Transverse colon (tissue), 4 donors: ENCODE data around the gene EYS.
A peak's percentile ranks its signal among the peaks of the same experiment; 100 is the strongest.

ENCODE experiments used
- CTCF ChIP-seq, 5 experiments: fragments of 200-600 bp in 3 of 5; fragments of 450-650 bp in 2 of 5; sonication (generic) in 3 of 5; IDR thresholded peaks; 1 replicate in 2 of 5; 2 replicates in 3 of 5; pipeline ENCODE4 v1.5.1; 2016 to 2017; ENCODE audit warnings: antibody characterized with exemption in 5 of 5, inconsistent platforms in 3 of 5, mild to moderate bottlenecking in 2 of 5, moderate library complexity in 1 of 5
- EP300 ChIP-seq: sonication (generic); formaldehyde crosslinking; IDR thresholded peaks from one replicate; pipeline ENCODE4 v1.6.1; 2017; ENCODE audit warnings: antibody characterized with exemption, low read depth
- POLR2A ChIP-seq: fragments of 450-650 bp; IDR thresholded peaks from one replicate; pipeline ENCODE4 v1.6.1; 2016; ENCODE audit warnings: antibody characterized with exemption, mild to moderate bottlenecking, moderate library complexity
- POLR2AphosphoS5 ChIP-seq, 3 donors: sonication (generic); formaldehyde crosslinking; IDR thresholded peaks; one replicate each; pipeline ENCODE4 v1.6.1; 2016; ENCODE audit warnings: antibody characterized with exemption in 3 of 3

- no peak for TF ChIP-seq POLR2AphosphoS5 (IDR thresholded peaks at IDR 0.05)
- TF ChIP-seq CTCF (IDR thresholded peaks at IDR 0.05) = peak; percentile 34 to 52 (median 52)
- TF ChIP-seq POLR2A = no peak
- TF ChIP-seq EP300 = no peak
Observed at GRCh38 chr6:63802606-63803206, 1904.3 kb downstream of the EYS start.
